Measurements from ENCODE around the gene KLHL2. TPM values are rescaled to one million over a fixed set of nuclear protein-coding genes. Genes with fewer than 3 reads are reported as not detected.

The KLHL2 gene
- total RNA-seq, 1 experiment from 2014 or later: 37.1 TPM

DNA sequence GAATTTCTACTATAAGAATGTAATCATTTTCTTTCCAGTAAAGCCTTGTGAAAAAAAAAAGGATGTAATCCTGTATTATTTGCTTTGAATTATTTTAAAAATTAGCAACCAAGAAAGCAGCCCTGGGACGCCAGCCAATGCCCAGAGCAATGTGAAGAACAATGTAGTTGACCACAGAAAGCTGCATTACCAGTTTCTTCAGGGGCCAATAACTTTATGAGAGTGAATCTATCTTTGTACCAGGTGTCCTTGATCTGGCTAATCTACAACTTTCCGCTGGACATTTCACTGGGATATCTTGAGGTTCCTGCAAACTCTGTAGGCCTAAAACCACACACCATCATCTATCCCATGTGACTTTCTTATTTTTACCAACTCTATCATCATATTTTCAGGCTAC lies 7.6 kb upstream of the KLHL2 start:
- H3K4me3 Mint-ChIP-seq (ENCODE audit: unreplicated experiment): no peak overlapping the region
- TF ChIP-seq, protein P1, sequence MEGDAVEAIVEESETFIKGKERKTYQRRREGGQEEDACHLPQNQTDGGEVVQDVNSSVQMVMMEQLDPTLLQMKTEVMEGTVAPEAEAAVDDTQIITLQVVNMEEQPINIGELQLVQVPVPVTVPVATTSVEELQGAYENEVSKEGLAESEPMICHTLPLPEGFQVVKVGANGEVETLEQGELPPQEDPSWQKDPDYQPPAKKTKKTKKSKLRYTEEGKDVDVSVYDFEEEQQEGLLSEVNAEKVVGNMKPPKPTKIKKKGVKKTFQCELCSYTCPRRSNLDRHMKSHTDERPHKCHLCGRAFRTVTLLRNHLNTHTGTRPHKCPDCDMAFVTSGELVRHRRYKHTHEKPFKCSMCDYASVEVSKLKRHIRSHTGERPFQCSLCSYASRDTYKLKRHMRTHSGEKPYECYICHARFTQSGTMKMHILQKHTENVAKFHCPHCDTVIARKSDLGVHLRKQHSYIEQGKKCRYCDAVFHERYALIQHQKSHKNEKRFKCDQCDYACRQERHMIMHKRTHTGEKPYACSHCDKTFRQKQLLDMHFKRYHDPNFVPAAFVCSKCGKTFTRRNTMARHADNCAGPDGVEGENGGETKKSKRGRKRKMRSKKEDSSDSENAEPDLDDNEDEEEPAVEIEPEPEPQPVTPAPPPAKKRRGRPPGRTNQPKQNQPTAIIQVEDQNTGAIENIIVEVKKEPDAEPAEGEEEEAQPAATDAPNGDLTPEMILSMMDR (IDR thresholded peaks at IDR 0.05; ENCODE audit: unreplicated experiment): no peak
- H3K27me3 Mint-ChIP-seq (ENCODE audit: insufficient read depth, unreplicated experiment): no peaks in the 10 kb centered on the region
- BruUV-seq (replicated peaks): no TSS peak
- H3K9me3 Mint-ChIP-seq (ENCODE audit: unreplicated experiment): no peaks in the 10 kb centered on the region
- intact Hi-C loops (cut with micrococcal nuclease): no loop called here
- ChIA-PET CTCF (interaction anchor here (2.4 kb wide), 1 partner anchor 69 kb away, joined by 9 read pairs; no protein-coding TSS in a partner anchor), POLR2A (interaction anchor here (0.5 to 0.7 kb wide), 2 partner anchors 9 to 69 kb away, joined by 3 read pairs; no protein-coding TSS in a partner anchor)
- H3K36me3 Mint-ChIP-seq (ENCODE audit: insufficient read depth, unreplicated experiment): no peaks in the 10 kb centered on the region
- peaks cover 30% of the 10 kb centered on the region for H3K4me1 Mint-ChIP-seq (ENCODE audit: insufficient read depth, unreplicated experiment)
- no peak overlapping the region for H3K27ac Mint-ChIP-seq (ENCODE audit: low read depth, unreplicated experiment)
- DNase-seq (ENCODE audit: unreplicated experiment): peak; percentile 51

DNA sequence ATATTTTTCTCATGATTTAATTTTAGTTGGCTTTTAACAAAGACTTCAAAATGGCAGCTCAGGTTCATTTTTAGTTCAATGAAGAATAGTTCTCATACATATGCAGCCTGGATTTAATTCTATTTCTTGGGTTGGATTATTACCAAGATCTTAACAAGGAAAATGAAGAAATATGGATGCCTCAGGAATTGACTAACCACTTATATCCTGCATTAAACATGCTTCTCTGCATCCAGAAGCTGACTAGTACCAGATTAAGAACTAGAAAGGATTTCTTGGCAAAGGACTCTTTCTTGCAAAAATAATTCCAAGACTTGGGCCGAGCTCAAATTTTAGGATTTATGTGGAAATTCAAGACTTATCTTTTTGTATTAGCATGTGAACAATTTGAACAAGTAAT lies 5.6 kb upstream of the KLHL2 start:
- ChIA-PET POLR2A (interaction anchor here (0.7 to 9.0 kb wide), 5 partner anchors 11 to 126 kb away, joined by 3 to 146 read pairs (median 3); partner anchors contain the start of genes MSMO1 and TMEM192), CTCF (interaction anchor here (2.4 kb wide), 1 partner anchor 71 kb away, joined by 9 read pairs; no protein-coding TSS in a partner anchor)
- Mint-ChIP-seq H3K4me3 (ENCODE audit: unreplicated experiment) (no peak overlapping the region), H3K27ac (ENCODE audit: low read depth, unreplicated experiment) (no peak overlapping the region), H3K36me3 (ENCODE audit: insufficient read depth, unreplicated experiment) (peaks cover 3% of the 10 kb centered on the region), H3K4me1 (ENCODE audit: insufficient read depth, unreplicated experiment) (peaks cover 41% of the 10 kb centered on the region), H3K27me3 (ENCODE audit: insufficient read depth, unreplicated experiment) (no peaks in the 10 kb centered on the region), H3K9me3 (ENCODE audit: unreplicated experiment) (no peaks in the 10 kb centered on the region)
- BruUV-seq (replicated peaks): no TSS peak
- DNase-seq (ENCODE audit: unreplicated experiment): no peak
- intact Hi-C loops (cut with micrococcal nuclease): no loop called here
- TF ChIP-seq, protein P1 (IDR thresholded peaks at IDR 0.05; ENCODE audit: unreplicated experiment): no peak

GRCh38 chr4:165203541-165204461 lies 3.6 kb upstream of the KLHL2 start:
- CTCF ChIA-PET: interaction anchor here (0.6 to 1.4 kb wide), 4 partner anchors 73 to 152 kb away, joined by 3 to 4 read pairs (median 3); no protein-coding TSS in a partner anchor
- intact Hi-C loops (cut with micrococcal nuclease): no loop called here
- Mint-ChIP-seq H3K4me3 (ENCODE audit: unreplicated experiment) (peak overlapping the region; percentile 12), H3K9me3 (ENCODE audit: unreplicated experiment) (no peaks in the 10 kb centered on the region), H3K36me3 (ENCODE audit: insufficient read depth, unreplicated experiment) (peaks cover 5% of the 10 kb centered on the region), H3K4me1 (ENCODE audit: insufficient read depth, unreplicated experiment) (peaks cover 44% of the 10 kb centered on the region), H3K27me3 (ENCODE audit: insufficient read depth, unreplicated experiment) (no peaks in the 10 kb centered on the region), H3K27ac (ENCODE audit: low read depth, unreplicated experiment) (peak overlapping the region; percentile 76)
- TF ChIP-seq, protein P1 (IDR thresholded peaks at IDR 0.05; ENCODE audit: unreplicated experiment): no peak
- peak; percentile 44 for DNase-seq (ENCODE audit: unreplicated experiment)
- POLR2A ChIA-PET: interaction anchor here (0.8 to 9.0 kb wide), 5 partner anchors 9 to 129 kb away, joined by 3 to 146 read pairs (median 4); partner anchors contain the start of gene MSMO1
- BruUV-seq (replicated peaks): no TSS peak

DNA sequence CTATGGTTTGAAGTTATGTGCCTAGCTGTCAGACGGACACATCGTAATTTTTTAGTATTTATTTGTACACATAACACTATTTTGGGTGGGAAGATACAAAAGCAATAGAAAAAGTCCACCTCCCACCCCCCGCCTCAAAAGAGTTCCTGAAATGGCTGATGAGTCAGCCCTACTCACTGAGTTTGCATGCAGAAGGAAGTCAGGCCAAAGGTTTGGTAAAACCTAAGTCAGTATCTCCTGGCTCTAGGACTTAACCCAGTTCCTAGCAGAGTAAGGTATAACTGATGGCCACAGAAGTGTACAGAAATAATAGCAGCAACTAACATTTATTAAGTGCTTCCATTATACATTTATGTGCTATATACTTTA lies 2.9 kb upstream of the KLHL2 start:
- CTCF ChIA-PET: interaction anchor here (0.7 kb wide), 1 partner anchor 20 kb away, joined by 3 read pairs; no protein-coding TSS in a partner anchor
- H3K36me3 Mint-ChIP-seq (ENCODE audit: insufficient read depth, unreplicated experiment): peaks cover 5% of the 10 kb centered on the region
- H3K4me3 Mint-ChIP-seq (ENCODE audit: unreplicated experiment): peak overlapping the region; percentile 12
- peak overlapping the region; percentile 76 for H3K27ac Mint-ChIP-seq (ENCODE audit: low read depth, unreplicated experiment)
- no peaks in the 10 kb centered on the region for H3K9me3 Mint-ChIP-seq (ENCODE audit: unreplicated experiment)
- H3K27me3 Mint-ChIP-seq (ENCODE audit: insufficient read depth, unreplicated experiment): no peaks in the 10 kb centered on the region
- POLR2A ChIA-PET: interaction anchor here (2.9 to 9.0 kb wide), 2 partner anchors 14 to 123 kb away, joined by 6 to 146 read pairs; partner anchors contain the start of gene MSMO1
- DNase-seq (ENCODE audit: unreplicated experiment): peak; percentile 60
- intact Hi-C loops (cut with micrococcal nuclease): no loop called here
- BruUV-seq (replicated peaks): no TSS peak
- H3K4me1 Mint-ChIP-seq (ENCODE audit: insufficient read depth, unreplicated experiment): peaks cover 44% of the 10 kb centered on the region
- TF ChIP-seq, protein P1 (IDR thresholded peaks at IDR 0.05; ENCODE audit: unreplicated experiment): no peak

Data from MCF 10A (cell line).